ENCODE data around the gene GPC1. TPM values are rescaled to one million over a fixed set of nuclear protein-coding genes. Genes with fewer than 3 reads are reported as not detected.

The GPC1 gene
- total RNA-seq, 4 donors from 2014 or later: 0.88 to 62.2 (median 43.4) TPM

DNA sequence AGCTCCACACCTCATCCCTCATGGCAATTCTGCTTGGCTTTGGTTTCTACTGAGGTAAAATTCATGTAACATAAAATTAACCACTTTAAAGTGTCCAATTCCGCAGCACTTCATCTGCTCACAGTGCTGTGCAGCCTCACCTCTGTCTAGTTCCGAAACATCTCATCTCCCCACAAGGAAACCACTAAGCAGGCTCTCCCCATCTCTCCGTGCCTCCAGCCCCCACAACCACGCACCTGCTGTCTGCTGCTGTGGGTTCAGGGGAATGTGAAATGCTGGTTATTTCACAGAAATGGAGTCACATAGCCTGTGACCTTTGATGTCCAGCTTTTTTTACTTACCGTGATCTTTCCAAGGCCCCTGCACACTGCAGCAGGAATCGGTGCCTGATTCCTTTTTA lies 7.7 kb upstream of the GPC1 start:
- DNase-seq: no peak

DNA sequence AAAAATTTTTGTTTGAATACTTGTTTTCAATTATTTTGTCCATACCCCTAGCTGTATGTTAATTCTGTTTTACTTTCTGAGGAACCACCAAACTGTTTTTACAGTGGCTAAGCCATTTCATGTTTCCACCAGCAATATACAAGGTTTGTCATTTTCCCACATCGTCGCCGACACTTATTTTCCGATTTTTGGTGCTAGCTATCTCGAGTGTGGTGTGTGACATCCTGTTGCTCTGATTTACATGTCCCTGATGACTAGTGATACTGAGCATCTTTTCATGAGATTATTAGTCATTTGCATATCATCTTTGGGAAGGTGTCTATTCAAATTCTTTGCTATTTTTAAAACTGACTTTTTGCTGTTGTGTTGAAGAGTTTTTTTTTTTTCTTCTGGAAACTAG lies 7.2 kb upstream of the GPC1 start:
- no peaks in the 10 kb centered on the region for H3K27me3 ChIP-seq
- no peak overlapping the region for H3K4me3 ChIP-seq
- no peak overlapping the region for H3K27ac ChIP-seq
- no peak for DNase-seq
- TF ChIP-seq POLR2A (IDR thresholded peaks at IDR 0.05): no peak
- TF ChIP-seq, protein P1, sequence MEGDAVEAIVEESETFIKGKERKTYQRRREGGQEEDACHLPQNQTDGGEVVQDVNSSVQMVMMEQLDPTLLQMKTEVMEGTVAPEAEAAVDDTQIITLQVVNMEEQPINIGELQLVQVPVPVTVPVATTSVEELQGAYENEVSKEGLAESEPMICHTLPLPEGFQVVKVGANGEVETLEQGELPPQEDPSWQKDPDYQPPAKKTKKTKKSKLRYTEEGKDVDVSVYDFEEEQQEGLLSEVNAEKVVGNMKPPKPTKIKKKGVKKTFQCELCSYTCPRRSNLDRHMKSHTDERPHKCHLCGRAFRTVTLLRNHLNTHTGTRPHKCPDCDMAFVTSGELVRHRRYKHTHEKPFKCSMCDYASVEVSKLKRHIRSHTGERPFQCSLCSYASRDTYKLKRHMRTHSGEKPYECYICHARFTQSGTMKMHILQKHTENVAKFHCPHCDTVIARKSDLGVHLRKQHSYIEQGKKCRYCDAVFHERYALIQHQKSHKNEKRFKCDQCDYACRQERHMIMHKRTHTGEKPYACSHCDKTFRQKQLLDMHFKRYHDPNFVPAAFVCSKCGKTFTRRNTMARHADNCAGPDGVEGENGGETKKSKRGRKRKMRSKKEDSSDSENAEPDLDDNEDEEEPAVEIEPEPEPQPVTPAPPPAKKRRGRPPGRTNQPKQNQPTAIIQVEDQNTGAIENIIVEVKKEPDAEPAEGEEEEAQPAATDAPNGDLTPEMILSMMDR (IDR thresholded peaks at IDR 0.05): no peak
- H3K4me1 ChIP-seq: no peaks in the 10 kb centered on the region
- no peaks in the 10 kb centered on the region for H3K36me3 ChIP-seq
- peaks cover 0 to 2% of the 10 kb centered on the region in 2 donors for H3K9me3 ChIP-seq
- intact Hi-C loops (cut with DNase I; ENCODE audit: low total_unique reads): no loop called here

More for the DNA sequence above, 7.7 kb upstream of the GPC1 start:
- Histone ChIP-seq H3K4me1 (no peaks in the 10 kb centered on the region), H3K4me3 (no peak overlapping the region), H3K9me3 (peaks cover 0 to 2% of the 10 kb centered on the region in 2 donors), H3K27ac (no peak overlapping the region), H3K36me3 (no peaks in the 10 kb centered on the region), H3K27me3 (no peaks in the 10 kb centered on the region)
- intact Hi-C loops (cut with DNase I; ENCODE audit: low total_unique reads): no loop called here
- TF ChIP-seq POLR2A (IDR thresholded peaks at IDR 0.05): no peak
- TF ChIP-seq, protein P1 (IDR thresholded peaks at IDR 0.05): no peak

DNA sequence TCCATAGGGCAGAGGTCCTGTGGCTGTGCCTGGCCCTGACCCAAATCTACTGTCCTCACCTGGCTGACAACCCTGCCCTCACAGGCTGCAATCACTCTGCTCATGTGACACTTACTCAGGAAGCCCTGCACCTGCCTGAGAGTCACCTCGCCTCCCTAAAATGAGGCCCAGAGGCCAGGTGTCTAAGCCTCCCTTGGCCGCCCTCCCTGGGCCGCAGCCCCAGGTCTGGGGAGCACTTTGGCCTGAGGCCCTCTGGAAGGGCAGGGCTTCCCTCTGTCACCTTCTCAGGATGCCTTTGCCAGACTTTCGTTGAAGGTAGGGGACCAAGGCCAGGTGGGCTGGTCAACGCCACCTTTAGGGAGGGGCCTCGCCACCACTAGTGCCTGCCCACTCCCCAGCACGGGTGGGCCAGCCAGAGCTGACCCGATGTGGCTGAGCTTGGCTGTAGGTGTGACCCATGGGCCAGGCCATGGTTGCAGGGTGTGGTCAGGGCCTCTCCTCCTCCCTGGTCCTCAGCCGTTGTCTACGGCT lies 6.1 kb upstream of the GPC1 start:
- TF ChIP-seq POLR2A (IDR thresholded peaks at IDR 0.05): no peak
- TF ChIP-seq, protein P1 (IDR thresholded peaks at IDR 0.05): no peak
- no peaks in the 10 kb centered on the region for H3K27me3 ChIP-seq
- intact Hi-C loops (cut with DNase I; ENCODE audit: low total_unique reads): no loop called here
- no peaks in the 10 kb centered on the region for H3K36me3 ChIP-seq
- no peak overlapping the region for H3K27ac ChIP-seq
- no peak overlapping the region for H3K4me3 ChIP-seq
- DNase-seq: peak in 1 of 2 donors; percentile 10
- peaks cover 0 to 2% of the 10 kb centered on the region in 2 donors for H3K9me3 ChIP-seq
- no peaks in the 10 kb centered on the region for H3K4me1 ChIP-seq

DNA sequence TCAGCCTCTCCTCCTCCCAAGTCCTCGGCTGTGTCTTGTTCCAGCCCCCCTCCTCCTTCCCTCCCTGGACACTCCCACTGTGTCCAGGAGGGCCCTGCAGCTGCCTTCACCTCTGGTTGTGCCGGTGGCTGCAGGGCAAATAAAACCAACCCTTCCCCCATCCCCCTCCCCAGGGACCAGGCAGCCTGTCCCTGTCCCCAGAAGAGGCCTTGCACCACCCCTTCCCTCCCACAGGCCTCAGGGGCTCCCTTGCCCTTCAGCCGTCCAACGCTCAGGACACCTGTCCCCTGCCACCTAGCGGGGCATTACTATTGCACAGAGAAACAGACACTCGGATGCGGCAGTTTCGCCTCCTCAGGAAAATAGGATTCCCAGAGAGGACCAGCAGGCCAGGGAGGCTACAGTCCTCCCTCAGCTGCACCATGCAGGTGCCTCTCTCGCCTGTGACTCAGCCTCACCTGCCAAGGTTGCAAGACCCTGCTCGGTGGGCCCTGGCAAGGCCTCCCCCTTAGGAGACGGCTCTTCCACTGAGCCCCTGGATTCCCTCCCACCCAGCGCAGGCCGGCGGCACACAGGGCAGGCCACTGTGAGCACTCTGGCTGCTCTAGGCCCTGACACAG lies 5.5 kb upstream of the GPC1 start:
- Histone ChIP-seq H3K27ac (no peak overlapping the region), H3K4me3 (no peak overlapping the region), H3K36me3 (no peaks in the 10 kb centered on the region), H3K27me3 (no peaks in the 10 kb centered on the region), H3K4me1 (no peaks in the 10 kb centered on the region), H3K9me3 (peaks cover 0 to 2% of the 10 kb centered on the region in 2 donors)
- intact Hi-C loops (cut with DNase I; ENCODE audit: low total_unique reads): no loop called here
- no peak for TF ChIP-seq POLR2A (IDR thresholded peaks at IDR 0.05)
- TF ChIP-seq, protein P1 (IDR thresholded peaks at IDR 0.05): no peak
- DNase-seq: peak in 1 of 2 donors; percentile 13

DNA sequence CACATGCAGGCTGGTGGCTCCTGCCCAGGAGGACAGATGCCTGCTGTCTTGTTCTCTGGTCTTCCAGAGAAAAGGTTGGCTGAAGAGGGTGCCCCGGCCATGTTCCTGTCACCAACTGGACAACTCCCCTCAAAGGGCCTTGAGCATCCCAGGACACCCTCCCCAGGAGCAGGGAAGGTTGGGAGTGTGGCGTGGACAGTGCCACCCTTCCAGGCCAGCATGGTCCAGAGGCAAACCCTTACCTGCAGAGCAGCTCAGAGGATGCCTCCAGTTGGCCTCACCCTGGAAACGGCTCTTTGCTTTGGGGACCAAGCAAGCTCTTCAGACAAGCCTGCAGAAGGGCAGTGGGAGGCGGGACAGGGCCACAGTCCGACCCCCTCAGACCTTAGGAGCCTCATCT lies 4.9 kb upstream of the GPC1 start:
- TF ChIP-seq POLR2A (IDR thresholded peaks at IDR 0.05): no peak
- TF ChIP-seq, protein P1 (IDR thresholded peaks at IDR 0.05): no peak
- no peaks in the 10 kb centered on the region for H3K36me3 ChIP-seq
- peaks cover 0 to 2% of the 10 kb centered on the region in 2 donors for H3K9me3 ChIP-seq
- H3K27me3 ChIP-seq: no peaks in the 10 kb centered on the region
- H3K4me1 ChIP-seq: no peaks in the 10 kb centered on the region
- H3K4me3 ChIP-seq: no peak overlapping the region
- peak in 1 of 2 donors; percentile 8 for DNase-seq
- intact Hi-C loops (cut with DNase I; ENCODE audit: low total_unique reads): no loop called here
- H3K27ac ChIP-seq: no peak overlapping the region

Measured in uterus (tissue), 4 donors.